GM12865 (cell line): Measurements from ENCODE around the gene NT5E.
A peak's percentile ranks its signal among the peaks of the same experiment; 100 is the strongest.

Experiments
- DNase-seq: peaks from one replicate; pipeline ENCODE4 v3.0.0; 2010; ENCODE audit warnings: low read depth
- H3K4me3 ChIP-seq: 2 replicates; pipeline ENCODE4 v1.5.1; 2011; ENCODE audit warnings: mild to moderate bottlenecking, low read depth, low read length, control low read depth
- CTCF ChIP-seq: IDR thresholded peaks from 2 replicates; pipeline ENCODE4 v1.5.1; 2011; ENCODE audit warnings: low read length, control low read depth, low read depth, inconsistent platforms; ENCODE audit not compliant: insufficient read depth; ENCODE audit errors: missing control alignments

Gene NT5E

GRCh38 chr6:85449388-85449817, 480 bp upstream of the NT5E start:
- DNase-seq, result peak; percentile 91
- H3K4me3 ChIP-seq, result peak overlapping the region; percentile 91
- no peak for TF ChIP-seq CTCF

- DNase-seq, result no peak
- no peak for TF ChIP-seq CTCF
- peak overlapping the region; percentile 91 for H3K4me3 ChIP-seq
Measured at GRCh38 chr6:85451565-85452306, 1.9 kb downstream of the NT5E start.

- no peak for DNase-seq
- H3K4me3 ChIP-seq, result peak overlapping the region; percentile 91
- TF ChIP-seq CTCF, result no peak
Measured at GRCh38 chr6:85452441-85452881, 2.6 kb downstream of the NT5E start.

DNA sequence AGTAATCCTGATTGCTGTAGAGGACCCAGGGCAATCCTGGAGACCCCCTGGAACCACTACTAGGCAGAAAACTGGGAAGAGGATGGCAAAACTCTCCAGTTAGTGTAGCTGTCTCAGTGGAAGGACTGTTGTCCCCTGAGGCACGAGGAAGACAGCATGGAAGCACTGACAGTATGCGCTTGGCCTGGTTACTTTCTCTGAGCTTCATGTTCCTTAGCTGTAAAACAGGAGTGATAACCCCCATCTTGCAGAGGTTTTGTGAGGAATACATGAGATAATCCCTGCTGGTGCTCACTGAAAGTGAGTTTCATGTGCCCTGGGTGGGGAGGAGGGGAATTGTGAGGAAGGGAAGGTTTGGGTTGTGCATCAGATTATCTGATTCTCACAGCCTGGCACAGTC, 3.2 kb downstream of the NT5E start:
- DNase-seq, result no peak
- TF ChIP-seq CTCF, result no peak
- H3K4me3 ChIP-seq, result 0 out of 2 replicates have a peak overlapping the region, but pooled peaks have one; percentile 0

GRCh38 chr6:85453490-85453889, 3.6 kb downstream of the NT5E start:
- 0 out of 2 replicates have a peak overlapping the region, but pooled peaks have one; percentile 0 for H3K4me3 ChIP-seq
- TF ChIP-seq CTCF, result no peak

DNA sequence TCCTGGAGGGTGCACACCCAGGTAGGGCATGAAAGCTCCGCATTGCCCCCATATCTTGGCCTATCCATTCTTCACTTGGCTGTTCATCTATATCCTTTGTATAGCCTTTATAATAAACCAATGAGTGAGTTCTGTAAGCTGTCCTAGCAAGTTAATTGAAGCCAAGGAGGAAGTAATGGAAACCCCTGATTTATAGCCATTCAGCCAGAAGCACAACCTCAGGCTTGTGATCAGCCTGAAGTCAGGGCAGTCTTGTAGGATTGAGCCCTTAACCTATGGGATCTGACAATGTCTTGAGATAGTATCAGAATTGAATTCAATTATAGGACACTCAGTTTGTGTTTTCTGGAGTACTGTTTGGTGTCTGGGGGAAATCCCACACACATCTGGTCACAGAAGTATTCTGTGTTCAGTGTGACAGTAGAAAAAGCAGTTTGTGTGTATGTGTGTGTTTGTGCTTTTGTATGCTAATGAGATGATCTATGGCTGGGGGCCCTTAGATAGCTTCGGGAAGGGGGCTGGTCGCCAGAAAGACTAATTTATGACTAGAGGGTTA, 5.7 kb downstream of the NT5E start:
- no peak overlapping the region for H3K4me3 ChIP-seq
- no peak for DNase-seq
- no peak for TF ChIP-seq CTCF

More at GRCh38 chr6:85453490-85453889, 3.6 kb downstream of the NT5E start:
- DNase-seq, result peak; percentile 32
